Measurements from ENCODE around the gene GPR15.
"Not testable (repeated sequence)": the region's sequence is repeated elsewhere in the genome, so short reads cannot be mapped to it uniquely, and the experiment has no call there.

Gene GPR15

GRCh38 chr3:98556164-98557130 lies 24.7 kb downstream of the GPR15 start:
- Mint-ChIP-seq H3K4me1 (no peaks in the 10 kb centered on the region), H3K27me3 (ENCODE audit: low read depth, poor library complexity) (peaks cover 5% of the 10 kb centered on the region), H3K9me3 (no peaks in the 10 kb centered on the region), H3K27ac (no peak overlapping the region), H3K4me3 (no peak overlapping the region), H3K36me3 (ENCODE audit: low read depth) (no peaks in the 10 kb centered on the region)
- DNase-seq = no peak
- TF ChIP-seq CTCF (IDR thresholded peaks at IDR 0.05) = no peak

GRCh38 chr3:98557324-98558010 lies 25.7 kb downstream of the GPR15 start:
- Mint-ChIP-seq H3K4me1 (no peaks in the 10 kb centered on the region), H3K27ac (no peak overlapping the region), H3K27me3 (ENCODE audit: low read depth, poor library complexity) (peaks cover 3% of the 10 kb centered on the region), H3K9me3 (no peaks in the 10 kb centered on the region), H3K4me3 (no peak overlapping the region), H3K36me3 (ENCODE audit: low read depth) (no peaks in the 10 kb centered on the region)
- no peak for DNase-seq
- no peak for TF ChIP-seq CTCF (IDR thresholded peaks at IDR 0.05)

- Mint-ChIP-seq H3K4me3 (no peak overlapping the region), H3K4me1 (no peaks in the 10 kb centered on the region), H3K9me3 (no peaks in the 10 kb centered on the region), H3K27ac (no peak overlapping the region), H3K27me3 (ENCODE audit: low read depth, poor library complexity) (peaks cover 6% of the 10 kb centered on the region), H3K36me3 (ENCODE audit: low read depth) (no peaks in the 10 kb centered on the region)
- no peak for DNase-seq
- no peak for TF ChIP-seq CTCF (IDR thresholded peaks at IDR 0.05)
Measured at GRCh38 chr3:98558100-98558827, 26.5 kb downstream of the GPR15 start.

- H3K4me1 Mint-ChIP-seq; H3K27me3 Mint-ChIP-seq (ENCODE audit: low read depth, poor library complexity); DNase-seq; H3K4me3 Mint-ChIP-seq; H3K36me3 Mint-ChIP-seq (ENCODE audit: low read depth); H3K27ac Mint-ChIP-seq; H3K9me3 Mint-ChIP-seq: not testable (repeated sequence)
Measured at GRCh38 chr3:98559769-98560168, 28.0 kb downstream of the GPR15 start.

- no peak for DNase-seq
Measured at GRCh38 chr3:98560911-98561310, 29.1 kb downstream of the GPR15 start.

More at GRCh38 chr3:98560911-98561310, 29.1 kb downstream of the GPR15 start:
- Mint-ChIP-seq H3K27ac (no peak overlapping the region), H3K4me1 (peaks cover 9% of the 10 kb centered on the region), H3K36me3 (ENCODE audit: low read depth) (no peaks in the 10 kb centered on the region), H3K27me3 (ENCODE audit: low read depth, poor library complexity) (peaks cover 4% of the 10 kb centered on the region), H3K4me3 (no peak overlapping the region), H3K9me3 (no peaks in the 10 kb centered on the region)
- TF ChIP-seq CTCF (IDR thresholded peaks at IDR 0.05) = no peak
